ENCODE measurements around the gene PDIA6. TPM values are rescaled to one million over a fixed set of nuclear protein-coding genes. Genes with fewer than 3 reads are reported as not detected.

The PDIA6 gene
- total RNA-seq, 1 experiment from 2014 or later = 149 TPM

DNA sequence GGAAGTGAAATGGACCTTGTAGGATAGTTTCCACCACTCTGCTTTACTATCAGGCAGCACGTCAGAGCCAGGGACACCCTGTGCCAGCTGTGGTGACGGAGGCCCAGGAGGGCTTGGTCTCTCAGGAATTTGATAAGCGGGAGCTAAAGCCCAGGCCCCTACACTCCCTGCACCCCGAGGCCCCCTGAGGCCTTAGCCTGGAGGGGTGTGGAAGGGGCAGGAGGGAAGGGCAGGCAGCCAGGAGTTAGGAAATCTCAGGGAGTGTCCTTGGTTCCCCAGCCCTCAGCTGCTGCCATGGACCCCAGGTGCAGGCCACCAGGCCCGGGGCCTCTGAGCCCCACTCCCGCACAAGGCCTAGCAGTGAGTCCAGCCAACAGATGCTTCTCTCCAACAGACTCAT lies 38.2 kb downstream of the PDIA6 start:
- Histone ChIP-seq H3K27ac (ENCODE audit: low read depth, low read length) (no peak overlapping the region), H3K27me3 (ENCODE audit: insufficient read depth, low read length) (no peaks in the 10 kb centered on the region), H3K4me3 (replicated peaks in 1 of 2; ENCODE audit: low read depth in 1 of 2, low read length in 2 of 2) (no peak overlapping the region), H4K20me1 (ENCODE audit: insufficient read depth) (no peaks in the 10 kb centered on the region), H3K4me2 (ENCODE audit: low read length) (no peak overlapping the region), H3K36me3 (ENCODE audit: control insufficient read depth in 1 of 2, insufficient read depth in 2 of 2, low read length in 2 of 2) (peaks cover 0 to 3% of the 10 kb centered on the region in 2 experiments; a peak in 1 of 4 replicates), H3K9ac (ENCODE audit: low read length) (no peak overlapping the region), H2AFZ (ENCODE audit: low read depth, low read length, poor library complexity, severe bottlenecking) (no peak overlapping the region), H3K9me3 (ENCODE audit: control insufficient read depth in 1 of 2, insufficient read depth in 1 of 2, low read depth in 1 of 2, low read length in 2 of 2) (no peaks in the 10 kb centered on the region), H3K4me1 (ENCODE audit: control insufficient read depth in 1 of 2, insufficient read depth in 2 of 2, low read length in 2 of 2) (no peaks in the 10 kb centered on the region), H3K79me2 (ENCODE audit: insufficient read depth, low read length) (no peaks in the 10 kb centered on the region), H3K9me2 (ENCODE audit: insufficient read depth) (no peaks in the 10 kb centered on the region)
- intact Hi-C loops (cut with micrococcal nuclease) = no loop called here
- no peak for TF ChIP-seq FOSL1 (IDR thresholded peaks at IDR 0.05; ENCODE audit: low read depth)
- no peak for TF ChIP-seq POLR2A (IDR thresholded peaks at IDR 0.05; ENCODE audit: borderline replicate concordance, extremely low read depth, insufficient read depth, insufficient read length)
- TF ChIP-seq MAX (IDR thresholded peaks at IDR 0.05) = no peak
- TF ChIP-seq YY1 (IDR thresholded peaks at IDR 0.05; ENCODE audit: extremely low read depth, insufficient replicate concordance, low read depth, low read length) = no peak
- no peak for TF ChIP-seq ZFX (IDR thresholded peaks at IDR 0.05)
- no peak for TF ChIP-seq JUND (IDR thresholded peaks at IDR 0.05)
- no peak for TF ChIP-seq RAD21 (IDR thresholded peaks at IDR 0.05; ENCODE audit: low read depth)
- no peak for TF ChIP-seq TCF7L2 (IDR thresholded peaks at IDR 0.05; ENCODE audit: borderline replicate concordance, extremely low read depth, insufficient read depth, insufficient read length)
- TF ChIP-seq CBX3 (IDR thresholded peaks at IDR 0.05; ENCODE audit: low read depth) = no peak
- TF ChIP-seq SIN3A (IDR thresholded peaks at IDR 0.05; ENCODE audit: low read depth) = no peak
- TF ChIP-seq CTCF (IDR thresholded peaks at IDR 0.05 in 2 of 3, conservative IDR thresholded peaks at IDR 0.05 in 1 of 3; ENCODE audit: borderline replicate concordance in 1 of 3, insufficient read depth in 1 of 3, low read depth in 2 of 3, low read length in 2 of 3) = no peak
- no peak for TF ChIP-seq EZH2phosphoT487 (IDR thresholded peaks at IDR 0.05; ENCODE audit: borderline replicate concordance)
- TF ChIP-seq ZNF274 (IDR thresholded peaks at IDR 0.05; ENCODE audit: low read depth, low read length) = no peak
- POLR2A ChIA-PET = no interaction called here
- RAD21 ChIA-PET (ENCODE audit: low non-redundant PET in 1 of 2, low total read pairs in 2 of 2, uncharacterized antibody in 2 of 2, unreplicated experiment in 2 of 2) = no interaction called here
- no peak for ATAC-seq
- CTCF ChIA-PET = no interaction called here
- DNase-seq (ENCODE audit: low read depth, low spot score) = no peak
- BruUV-seq (replicated peaks) = no TSS peak
